Erythroblast (primary cell): ENCODE data around the gene CLGN.

Experiments used
- GATA1 ChIP-seq: IDR thresholded peaks from 2 replicates; pipeline ENCODE4 v1.6.1; 2011; ENCODE audit warnings: low read depth, mild to moderate bottlenecking, control low read depth, low read length, moderate library complexity
- POLR2A ChIP-seq: IDR thresholded peaks from 2 replicates; pipeline ENCODE4 v1.6.1; 2011; ENCODE audit warnings: mild to moderate bottlenecking, low read length

- TF ChIP-seq POLR2A (no peak), GATA1 (no peak)
These were observed 59.7 kb downstream of the CLGN start for GRCh38 chr4:140367738-140368137.
